ENCODE measurements around the gene TUBB8. TPM values are rescaled to one million over a fixed set of nuclear protein-coding genes. Genes with fewer than 3 reads are reported as not detected.

TUBB8 gene
- total and polyA plus RNA-seq, 10 of the 15 experiments (the other 5 are each of a cell fraction or from before 2014, with no cell fraction given): not detected

GRCh38 chr10:83930-84530 is 34.9 kb upstream of the TUBB8 start:
- TF ChIP-seq BCL3 (IDR thresholded peaks at IDR 0.05; ENCODE audit: borderline replicate concordance, insufficient read depth, low read depth, low read length, poor library complexity, severe bottlenecking) (peak; percentile 51), POLR2AphosphoS5 (IDR thresholded peaks at IDR 0.05; ENCODE audit: low read length) (no peak)
- no peaks in the 10 kb centered on the region for H3K27me3 ChIP-seq (replicated peaks in 1 of 2; ENCODE audit: control insufficient read depth in 2 of 2, insufficient read depth in 2 of 2, low read length in 1 of 2)
- no peaks in the 10 kb centered on the region for H3K4me1 ChIP-seq (ENCODE audit: control insufficient read depth, insufficient read depth, low read length)
- ChIA-PET POLR2A (no interaction called here), SMC1A (ENCODE audit: uncharacterized antibody, unreplicated experiment) (no interaction called here), RAD21 (ENCODE audit: unreplicated experiment) (no interaction called here), CTCF (no interaction called here)
- no peak overlapping the region for H2AFZ ChIP-seq (ENCODE audit: control insufficient read depth, low read depth, low read length)
- H3K79me2 ChIP-seq (ENCODE audit: control insufficient read depth, insufficient read depth, low read length): no peaks in the 10 kb centered on the region
- no TSS peak for BruUV-seq (replicated peaks)
- no peak overlapping the region for H3K27ac ChIP-seq (ENCODE audit: control insufficient read depth, insufficient read depth)
- FAIRE-seq (no peak), DNase-seq (ENCODE audit: low read depth, low spot score) (no peak), ATAC-seq (no peak)
- H3K4me2 ChIP-seq (ENCODE audit: control insufficient read depth, insufficient read depth): no peak overlapping the region
- H3K36me3 ChIP-seq (ENCODE audit: control insufficient read depth in 2 of 2, insufficient read depth in 2 of 2, low read length in 1 of 2): no peaks in the 10 kb centered on the region
- no peaks in the 10 kb centered on the region for H4K20me1 ChIP-seq (ENCODE audit: control insufficient read depth, insufficient read depth)
- H3K9ac ChIP-seq (ENCODE audit: control insufficient read depth, insufficient read depth, low read length): no peak overlapping the region
- in situ Hi-C loops (cut with MboI): no loop called here
- 25% methylated on average over 9 of the region's 9 CpGs for WGBS (ENCODE audit: insufficient coverage, insufficient replicate concordance, low lambda C conversion rate, missing lambda C conversion rate)
- no peaks in the 10 kb centered on the region for H3K9me3 ChIP-seq (replicated peaks; ENCODE audit: control insufficient read depth, insufficient read depth, low read length)
- intact Hi-C loops (cut with micrococcal nuclease; ENCODE audit: unreplicated experiment): no loop called here
- H3K4me3 ChIP-seq: no peak overlapping the region

- intact Hi-C loops (cut with micrococcal nuclease; ENCODE audit: unreplicated experiment): loop anchor here (2.0 kb wide), 1 partner anchor 54 kb away; the partner anchor contains the start of gene ZMYND11
- no peak for TF ChIP-seq TCF12 (IDR thresholded peaks at IDR 0.05; ENCODE audit: low read depth, low read length)
- TF ChIP-seq CREM (IDR thresholded peaks at IDR 0.05; ENCODE audit: low read depth): no peak
- no peak for TF ChIP-seq CUX1 (IDR thresholded peaks at IDR 0.05; ENCODE audit: insufficient replicate concordance, low read depth, low read length)
Measured at GRCh38 chr10:80477-81105, 31.5 kb upstream of the TUBB8 start.

More at GRCh38 chr10:80477-81105, 31.5 kb upstream of the TUBB8 start:
- no peaks in the 10 kb centered on the region for H3K9me3 ChIP-seq (replicated peaks; ENCODE audit: control insufficient read depth, insufficient read depth, low read length)
- SMC1A ChIA-PET (ENCODE audit: uncharacterized antibody, unreplicated experiment): no interaction called here
- RAD21 ChIA-PET (ENCODE audit: unreplicated experiment): no interaction called here
- POLR2A ChIA-PET: no interaction called here
- whole genome bisulfite sequencing (ENCODE audit: insufficient coverage, insufficient replicate concordance, low lambda C conversion rate, missing lambda C conversion rate): 0% methylated on average over 6 of the region's 7 CpGs
- no peak overlapping the region for H3K27ac ChIP-seq (ENCODE audit: control insufficient read depth, insufficient read depth)
- CTCF ChIA-PET: no interaction called here
- no peak overlapping the region for H2AFZ ChIP-seq (ENCODE audit: control insufficient read depth, low read depth, low read length)
- in situ Hi-C loops (cut with MboI): no loop called here
- ATAC-seq (no peak), DNase-seq (ENCODE audit: low read depth, low spot score) (no peak), FAIRE-seq (no peak)
- BruUV-seq (replicated peaks): no TSS peak
- no peaks in the 10 kb centered on the region for H3K4me1 ChIP-seq (ENCODE audit: control insufficient read depth, insufficient read depth, low read length)
- no peaks in the 10 kb centered on the region for H3K27me3 ChIP-seq (replicated peaks in 1 of 2; ENCODE audit: control insufficient read depth in 2 of 2, insufficient read depth in 2 of 2, low read length in 1 of 2)
- no peak overlapping the region for H3K4me2 ChIP-seq (ENCODE audit: control insufficient read depth, insufficient read depth)
- H3K4me3 ChIP-seq: no peak overlapping the region
- H3K79me2 ChIP-seq (ENCODE audit: control insufficient read depth, insufficient read depth, low read length): no peaks in the 10 kb centered on the region
- no peaks in the 10 kb centered on the region for H4K20me1 ChIP-seq (ENCODE audit: control insufficient read depth, insufficient read depth)
- H3K36me3 ChIP-seq (ENCODE audit: control insufficient read depth in 2 of 2, insufficient read depth in 2 of 2, low read length in 1 of 2): no peaks in the 10 kb centered on the region
- H3K9ac ChIP-seq (ENCODE audit: control insufficient read depth, insufficient read depth, low read length): no peak overlapping the region

Data from GM12878 (cell line).